Caco-2 (cell line): ENCODE results near the gene S1PR2. TPM values are rescaled to one million over a fixed set of nuclear protein-coding genes. Genes with fewer than 3 reads are reported as not detected.
A peak's percentile ranks its signal among the peaks of the same experiment; 100 is the strongest.

Experiments
- BruUV-seq: library from RNA; stranded (reverse); fragments of 400-500 nt; replicated peaks from 2 replicates; lab custom pipeline; 2021; lab: Mats Ljungman, UMichigan
- CTCF ChIA-PET: fragments of 300-600 bp; sonication (Branson Sonifier 250); formaldehyde crosslinking; loops from one replicate; lab custom pipeline; 2022; ENCODE audit warnings: antibody characterized with exemption; lab: Charles Lee
- POLR2A ChIA-PET: fragments of 300-600 bp; sonication (Branson Sonifier 250); formaldehyde crosslinking; loops from one replicate; lab custom pipeline; 2022; ENCODE audit warnings: antibody characterized with exemption; lab: Charles Lee
- DNase-seq, 2 experiments: peaks; one replicate each; pipeline versions ENCODE4 v3.0.0 to v3.0.0-alpha.2; 2020 to 2022
- H3K27me3 ChIP-seq: replicated peaks from 2 replicates; pipeline ENCODE4 v1.6.0; 2011; ENCODE audit warnings: low read length; ENCODE audit not compliant: control insufficient read depth, insufficient read depth
- H3K36me3 ChIP-seq: 2 replicates; pipeline ENCODE4 v1.5.1; 2011; ENCODE audit warnings: low read length; ENCODE audit not compliant: control insufficient read depth, insufficient read depth
- H3K4me1 ChIP-seq: fragments of 250-450 bp; sonication (Bioruptor Pico); 2 replicates; pipeline ENCODE4 v1.5.1; 2020; ENCODE audit warnings: mild to moderate bottlenecking
- H3K4me3 ChIP-seq: 2 replicates; pipeline ENCODE4 v1.5.1; 2011; ENCODE audit warnings: low read depth, mild to moderate bottlenecking, control low read depth, low read length
- H3K9me3 ChIP-seq: fragments of 250-450 bp; sonication (Bioruptor Pico); 2 replicates; pipeline ENCODE4 v1.5.1; 2020; ENCODE audit warnings: mild to moderate bottlenecking, moderate library complexity
- H3K27ac Mint-ChIP-seq: one replicate; pipeline ENCODE4 v1.8.0; 2022; ENCODE audit warnings: mixed read lengths; ENCODE audit not compliant: unreplicated experiment
- H3K27me3 Mint-ChIP-seq: one replicate; pipeline ENCODE4 v1.8.0; 2022; ENCODE audit warnings: mixed read lengths; ENCODE audit not compliant: insufficient read depth, unreplicated experiment
- H3K36me3 Mint-ChIP-seq: one replicate; pipeline ENCODE4 v1.8.0; 2022; ENCODE audit warnings: mild to moderate bottlenecking, mixed read lengths; ENCODE audit not compliant: insufficient read depth, unreplicated experiment
- H3K4me1 Mint-ChIP-seq: one replicate; pipeline ENCODE4 v1.8.0; 2022; ENCODE audit warnings: low read depth, mixed read lengths; ENCODE audit not compliant: unreplicated experiment
- H3K4me3 Mint-ChIP-seq: one replicate; pipeline ENCODE4 v1.8.0; 2022; ENCODE audit warnings: mild to moderate bottlenecking, moderate library complexity, mixed read lengths; ENCODE audit not compliant: unreplicated experiment
- H3K9me3 Mint-ChIP-seq: one replicate; pipeline ENCODE4 v1.8.0; 2022; ENCODE audit warnings: mixed read lengths; ENCODE audit not compliant: unreplicated experiment
- intact Hi-C: fragments of 100-400 bp; cut with micrococcal nuclease; formaldehyde crosslinking; loops from one replicate; pipeline ENCODE4 v1.10.0; 2022; ENCODE audit not compliant: unreplicated experiment
- total RNA-seq: library from RNA; stranded (reverse); gene quantifications from 2 replicates; pipeline ENCODE4 v1.2.3, GENCODE V29; 2022
- TF ChIP-seq, protein P1 (sequence below), 2 experiments: fragments of 200-600 bp in 1 of 2; IDR thresholded peaks; 1 replicate in 1 of 2; 2 replicates in 1 of 2; pipeline versions ENCODE4 v1.5.1 to v1.8.0; 2011 to 2022; ENCODE audit warnings: antibody characterized with exemption in 1 of 2, control low read depth in 1 of 2, inconsistent platforms in 1 of 2, low read depth in 1 of 2, low read length in 1 of 2, mild to moderate bottlenecking in 1 of 2, moderate library complexity in 1 of 2; ENCODE audit not compliant: insufficient read depth in 1 of 2, severe bottlenecking in 1 of 2, unreplicated experiment in 1 of 2

The S1PR2 gene
- total RNA-seq, 1 experiment from 2014 or later, result 6.2 TPM

GRCh38 chr19:10195199-10195519 is 36.0 kb downstream of the S1PR2 start:
- Mint-ChIP-seq H3K27ac (peak overlapping the region; percentile 88), H3K36me3 (peaks cover 40% of the 10 kb centered on the region), H3K27me3 (no peaks in the 10 kb centered on the region), H3K9me3 (no peaks in the 10 kb centered on the region), H3K4me1 (no peaks in the 10 kb centered on the region), H3K4me3 (peak overlapping the region; percentile 96)
- H3K4me1 ChIP-seq, result no peaks in the 10 kb centered on the region
- TF ChIP-seq, protein P1, sequence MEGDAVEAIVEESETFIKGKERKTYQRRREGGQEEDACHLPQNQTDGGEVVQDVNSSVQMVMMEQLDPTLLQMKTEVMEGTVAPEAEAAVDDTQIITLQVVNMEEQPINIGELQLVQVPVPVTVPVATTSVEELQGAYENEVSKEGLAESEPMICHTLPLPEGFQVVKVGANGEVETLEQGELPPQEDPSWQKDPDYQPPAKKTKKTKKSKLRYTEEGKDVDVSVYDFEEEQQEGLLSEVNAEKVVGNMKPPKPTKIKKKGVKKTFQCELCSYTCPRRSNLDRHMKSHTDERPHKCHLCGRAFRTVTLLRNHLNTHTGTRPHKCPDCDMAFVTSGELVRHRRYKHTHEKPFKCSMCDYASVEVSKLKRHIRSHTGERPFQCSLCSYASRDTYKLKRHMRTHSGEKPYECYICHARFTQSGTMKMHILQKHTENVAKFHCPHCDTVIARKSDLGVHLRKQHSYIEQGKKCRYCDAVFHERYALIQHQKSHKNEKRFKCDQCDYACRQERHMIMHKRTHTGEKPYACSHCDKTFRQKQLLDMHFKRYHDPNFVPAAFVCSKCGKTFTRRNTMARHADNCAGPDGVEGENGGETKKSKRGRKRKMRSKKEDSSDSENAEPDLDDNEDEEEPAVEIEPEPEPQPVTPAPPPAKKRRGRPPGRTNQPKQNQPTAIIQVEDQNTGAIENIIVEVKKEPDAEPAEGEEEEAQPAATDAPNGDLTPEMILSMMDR (IDR thresholded peaks at IDR 0.05; ENCODE audit: insufficient read depth in 1 of 2, low read depth in 1 of 2, low read length in 1 of 2, severe bottlenecking in 1 of 2, unreplicated experiment in 1 of 2), result no peak
- BruUV-seq, result no TSS peak
- ChIA-PET POLR2A (no interaction called here), CTCF (interaction anchor here (0.6 to 1.1 kb wide), 3 partner anchors 79 to 348 kb away, joined by 3 to 5 read pairs (median 3); partner anchors contain the start of genes ATG4D and TYK2)
- DNase-seq, result no peak
- no peaks in the 10 kb centered on the region for H3K36me3 ChIP-seq
- intact Hi-C loops, result loop anchor here (5.0 kb wide), 1 partner anchor 37 kb away; the partner anchor contains the start of gene S1PR2
- H3K27me3 ChIP-seq, result no peaks in the 10 kb centered on the region
- H3K9me3 ChIP-seq, result no peaks in the 10 kb centered on the region
- peak overlapping the region; percentile 91 for H3K4me3 ChIP-seq

DNA sequence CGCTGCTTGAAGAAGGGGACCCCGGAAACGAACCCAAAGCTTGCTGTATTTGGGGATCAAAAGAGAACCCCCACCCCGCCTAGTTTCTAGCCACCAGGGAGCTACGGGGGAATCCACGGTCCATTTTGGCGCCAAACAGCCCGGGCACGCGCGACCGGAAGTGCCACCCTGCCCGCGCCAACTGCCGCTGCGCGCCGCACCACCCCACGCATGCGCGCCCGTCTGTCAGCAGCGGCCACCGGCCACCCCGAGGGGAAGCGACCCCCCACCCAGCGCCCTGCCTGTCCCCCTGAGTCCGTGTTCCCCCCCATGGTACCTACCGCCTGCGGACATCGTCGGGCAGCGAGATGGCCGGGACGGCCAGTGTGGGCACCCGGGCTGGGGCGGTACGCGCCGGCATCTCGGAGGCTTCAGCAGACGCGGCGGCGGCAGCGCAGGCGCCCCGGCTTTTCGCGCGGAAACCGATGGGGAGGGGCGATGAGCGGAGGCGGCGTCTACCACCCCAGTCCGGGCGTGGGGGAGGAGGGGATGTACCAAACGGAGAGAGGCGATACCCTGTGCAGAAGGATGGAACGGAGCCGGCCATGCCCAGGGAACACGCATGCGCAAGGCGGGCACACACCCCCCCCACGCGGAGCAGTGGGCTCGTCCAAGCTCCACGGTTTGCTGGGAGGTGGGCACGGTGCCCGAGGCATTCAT is 36.5 kb downstream of the S1PR2 start, which contains the start of gene DNMT1:
Gene DNMT1, minus strand, starts transcription at position 454 of the 699 bp plus-strand sequence. Its CDS starts 54 bp downstream, at position 400.
- intact Hi-C loops, result loop anchor here (5.0 kb wide), 2 partner anchors 38 to 58 kb away; partner anchors contain the start of genes MRPL4 and S1PR2
- Mint-ChIP-seq H3K4me1 (no peaks in the 10 kb centered on the region), H3K27me3 (no peaks in the 10 kb centered on the region), H3K9me3 (no peaks in the 10 kb centered on the region), H3K27ac (peak within 1 kb of the TSS; percentile 88), H3K36me3 (peaks cover 45% of the 10 kb centered on the region), H3K4me3 (peak within 1 kb of the TSS; percentile 96)
- BruUV-seq, result TSS peak; percentile 47
- POLR2A ChIA-PET, result no interaction called here
- CTCF ChIA-PET, result interaction anchor here (0.6 to 1.1 kb wide), 3 partner anchors 78 to 349 kb away, joined by 3 to 5 read pairs (median 3); partner anchors contain the start of genes ATG4D and TYK2
- no peaks in the 10 kb centered on the region for H3K4me1 ChIP-seq
- TF ChIP-seq, protein P1 (IDR thresholded peaks at IDR 0.05; ENCODE audit: insufficient read depth in 1 of 2, low read depth in 1 of 2, low read length in 1 of 2, severe bottlenecking in 1 of 2, unreplicated experiment in 1 of 2), result no peak
- H3K36me3 ChIP-seq, result no peaks in the 10 kb centered on the region
- peak within 1 kb of the TSS; percentile 91 for H3K4me3 ChIP-seq
- DNase-seq, result peak; percentile 97 to 98
- no peaks in the 10 kb centered on the region for H3K9me3 ChIP-seq
- H3K27me3 ChIP-seq, result no peaks in the 10 kb centered on the region

DNA sequence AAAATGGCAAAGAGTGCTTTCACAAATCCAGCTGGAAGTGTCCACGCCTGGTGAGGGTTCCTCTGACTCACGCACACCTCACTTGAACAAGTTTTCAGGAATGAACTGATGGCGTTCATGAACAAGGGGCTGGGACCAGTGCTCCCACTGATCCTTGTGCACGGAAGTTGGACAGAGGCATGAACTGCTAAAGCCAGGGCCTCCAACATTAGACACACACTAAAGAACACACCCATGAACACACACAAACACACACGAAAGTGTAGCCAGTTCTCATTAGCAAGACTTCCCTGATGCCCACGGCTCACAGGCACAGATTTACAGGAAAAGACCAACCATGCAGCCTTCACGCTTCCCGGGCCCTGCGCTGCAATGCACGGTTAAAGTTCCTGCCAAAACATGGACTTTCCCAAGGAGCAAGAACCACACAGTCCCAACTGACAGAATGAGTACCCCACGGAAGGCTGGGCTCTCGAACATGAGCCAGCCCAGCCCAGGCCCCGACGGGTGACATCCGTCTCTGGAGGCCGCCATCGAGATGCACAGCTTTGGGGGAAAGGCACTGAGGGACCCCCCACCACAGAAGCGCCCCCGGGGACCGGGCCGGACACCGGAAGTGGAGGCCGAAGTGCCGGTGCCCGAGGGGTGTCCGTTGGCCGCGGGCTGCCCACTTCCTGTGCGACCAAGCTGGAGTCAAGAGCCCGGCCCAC is 37.2 kb downstream of the S1PR2 start:
- DNase-seq, result no peak
- H3K4me3 ChIP-seq, result peak overlapping the region; percentile 91
- POLR2A ChIA-PET, result interaction anchor here (0.6 kb wide), 1 partner anchor 112 kb away, joined by 3 read pairs; no protein-coding TSS in a partner anchor
- CTCF ChIA-PET, result no interaction called here
- Mint-ChIP-seq H3K27ac (peak overlapping the region; percentile 88), H3K27me3 (no peaks in the 10 kb centered on the region), H3K4me3 (peak overlapping the region; percentile 96), H3K4me1 (no peaks in the 10 kb centered on the region), H3K36me3 (peaks cover 47% of the 10 kb centered on the region), H3K9me3 (no peaks in the 10 kb centered on the region)
- TF ChIP-seq, protein P1 (IDR thresholded peaks at IDR 0.05; ENCODE audit: insufficient read depth in 1 of 2, low read depth in 1 of 2, low read length in 1 of 2, severe bottlenecking in 1 of 2, unreplicated experiment in 1 of 2), result no peak
- no peaks in the 10 kb centered on the region for H3K36me3 ChIP-seq
- no peaks in the 10 kb centered on the region for H3K9me3 ChIP-seq
- H3K4me1 ChIP-seq, result no peaks in the 10 kb centered on the region
- BruUV-seq, result no TSS peak
- intact Hi-C loops, result loop anchor here (5.0 kb wide), 1 partner anchor 58 kb away; the partner anchor contains the start of gene MRPL4
- H3K27me3 ChIP-seq, result no peaks in the 10 kb centered on the region
